Measurements from ENCODE around the gene COPS9. TPM values are rescaled to one million over a fixed set of nuclear protein-coding genes. Genes with fewer than 3 reads are reported as not detected.

Gene COPS9
- total and polyA plus RNA-seq, 8 donors, result 62.4 to 146 (median 90.9) TPM

DNA sequence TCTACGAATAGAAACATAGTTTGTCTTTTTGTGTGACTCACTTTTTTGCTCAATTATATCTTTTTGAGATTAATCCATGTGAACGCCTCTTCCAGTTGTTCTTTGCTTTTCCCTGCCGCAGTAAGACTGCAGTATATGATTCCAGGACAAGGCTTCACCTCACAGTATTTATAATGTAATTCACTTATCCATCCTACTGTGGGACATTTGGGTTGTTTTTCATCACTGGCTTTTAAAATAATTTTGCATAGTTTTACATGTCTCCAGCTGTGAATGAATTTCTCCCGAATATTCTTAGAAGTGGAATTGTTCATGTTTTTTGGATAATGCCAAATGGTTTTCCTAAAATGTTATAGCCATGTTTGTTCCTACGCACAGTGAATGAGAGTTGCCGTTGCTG is 21.9 kb downstream of the COPS9 start:
- DNase-seq (no peak), ATAC-seq (no peak)
- Histone ChIP-seq H3K4me3 (no peak overlapping the region), H3K27ac (no peak overlapping the region), H3K4me1 (no peaks in the 10 kb centered on the region), H3K27me3 (peaks cover 0 to 36% of the 10 kb centered on the region in 2 donors), H3K36me3 (no peaks in the 10 kb centered on the region), H3K9me3 (no peaks in the 10 kb centered on the region)
- intact Hi-C loops (cut with DNase I), result no loop called here
- TF ChIP-seq CTCF (IDR thresholded peaks at IDR 0.05), result no peak

DNA sequence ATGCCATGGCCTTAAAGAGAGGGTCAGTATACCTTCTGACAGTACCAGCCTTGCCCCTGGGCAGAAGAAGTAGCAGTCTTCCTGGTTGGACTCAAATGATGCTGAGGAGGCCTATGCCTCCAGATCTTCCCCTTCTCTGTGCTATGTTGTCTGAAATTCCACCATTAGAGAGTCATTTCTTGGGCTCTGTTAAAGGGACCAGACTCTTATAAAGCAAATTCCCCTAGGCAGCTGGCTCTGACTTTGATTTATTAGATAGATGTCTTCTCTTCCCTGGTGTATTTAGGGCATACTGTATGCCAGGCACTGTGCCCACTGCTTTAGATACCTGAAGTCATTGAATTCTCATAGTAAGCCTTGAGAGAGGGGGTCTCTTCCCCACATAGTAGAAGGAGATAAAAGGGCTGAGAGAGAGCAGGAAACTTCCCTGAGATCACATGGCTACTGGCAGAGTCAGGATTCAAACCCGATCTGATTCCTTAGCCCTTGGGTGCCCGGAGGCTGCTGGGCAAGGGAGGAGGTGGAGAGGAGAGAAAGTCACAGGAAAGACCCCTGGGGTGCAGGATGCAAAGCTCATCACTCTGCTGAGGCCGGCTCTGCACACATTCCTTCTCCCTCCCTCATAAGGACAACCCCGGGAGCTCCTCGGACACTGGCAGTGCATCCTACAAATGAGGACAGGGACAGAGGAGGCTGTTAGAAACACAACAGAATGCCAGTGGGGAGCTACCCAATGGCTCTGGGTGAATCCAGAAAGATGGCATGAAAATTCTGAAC is 23.0 kb downstream of the COPS9 start:
- Histone ChIP-seq H3K36me3 (no peaks in the 10 kb centered on the region), H3K4me1 (no peaks in the 10 kb centered on the region), H3K9me3 (no peaks in the 10 kb centered on the region), H3K4me3 (no peak overlapping the region), H3K27me3 (peaks cover 0 to 36% of the 10 kb centered on the region in 2 donors), H3K27ac (no peak overlapping the region)
- TF ChIP-seq CTCF (IDR thresholded peaks at IDR 0.05), result no peak
- ATAC-seq (no peak), DNase-seq (no peak)
- intact Hi-C loops (cut with DNase I), result no loop called here

- Histone ChIP-seq H3K27ac (no peak overlapping the region), H3K9me3 (no peaks in the 10 kb centered on the region), H3K36me3 (no peaks in the 10 kb centered on the region), H3K27me3 (peaks cover 0 to 46% of the 10 kb centered on the region in 2 donors), H3K4me1 (no peaks in the 10 kb centered on the region), H3K4me3 (no peak overlapping the region)
- no peak for ATAC-seq
- peak in 1 of 4 donors; percentile 3 for DNase-seq
- intact Hi-C loops (cut with DNase I), result no loop called here
- TF ChIP-seq CTCF (IDR thresholded peaks at IDR 0.05), result no peak
Measured at GRCh38 chr2:240111253-240111652, 24.9 kb downstream of the COPS9 start.

GRCh38 chr2:240109386-240109785 is 26.7 kb downstream of the COPS9 start:
- intact Hi-C loops (cut with DNase I), result no loop called here
- Histone ChIP-seq H3K9me3 (no peaks in the 10 kb centered on the region), H3K27me3 (peaks cover 0 to 52% of the 10 kb centered on the region in 2 donors), H3K36me3 (no peaks in the 10 kb centered on the region), H3K27ac (no peak overlapping the region), H3K4me1 (no peaks in the 10 kb centered on the region), H3K4me3 (no peak overlapping the region)
- TF ChIP-seq CTCF (IDR thresholded peaks at IDR 0.05), result no peak
- ATAC-seq, result no peak
- no peak for DNase-seq

- ATAC-seq (no peak), DNase-seq (no peak)
- no peaks in the 10 kb centered on the region for H3K36me3 ChIP-seq
- intact Hi-C loops (cut with DNase I), result no loop called here
- peaks cover 0 to 39% of the 10 kb centered on the region in 2 donors for H3K27me3 ChIP-seq
- no peaks in the 10 kb centered on the region for H3K4me1 ChIP-seq
- no peak overlapping the region for H3K27ac ChIP-seq
- TF ChIP-seq CTCF (IDR thresholded peaks at IDR 0.05), result no peak
- no peaks in the 10 kb centered on the region for H3K9me3 ChIP-seq
- no peak overlapping the region for H3K4me3 ChIP-seq
Measured at GRCh38 chr2:240107477-240107796, 28.7 kb downstream of the COPS9 start.

All from left lung (tissue), 10 donors.